ENCODE results near the gene OAS2. TPM values are rescaled to one million over a fixed set of nuclear protein-coding genes. Genes with fewer than 3 reads are reported as not detected.

Gene OAS2
- total and polyA plus RNA-seq, 2 of the 8 experiments (the other 6 are each of a cell fraction or from before 2014, with no cell fraction given) = 0.06 TPM; not detected in 1

DNA sequence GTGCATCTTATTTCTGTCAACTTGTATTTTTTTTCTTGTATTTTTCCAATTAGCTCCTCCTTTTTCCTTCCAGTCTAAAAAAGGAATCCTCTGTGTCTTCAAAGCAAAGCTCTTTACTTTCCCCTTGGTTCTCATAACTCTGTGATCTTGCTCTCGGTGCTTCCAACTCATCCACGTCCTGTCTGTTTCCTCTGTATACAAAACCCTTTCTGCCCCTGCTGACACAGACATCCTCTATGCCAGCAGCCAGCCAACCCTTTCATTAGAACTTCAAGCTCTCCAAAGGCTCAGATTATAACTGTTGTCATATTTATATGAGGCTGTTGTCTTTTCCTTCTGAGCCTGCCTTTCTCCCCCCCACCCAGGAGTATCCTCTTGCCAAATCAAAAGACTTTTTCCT lies 32.4 kb downstream of the OAS2 start:
- no peak overlapping the region for H2BK120ac ChIP-seq (replicated peaks; ENCODE audit: low read depth, low read length)
- H3K36me3 ChIP-seq (ENCODE audit: control insufficient read depth in 2 of 4, insufficient read depth in 4 of 4, low read length in 3 of 4) = no peaks in the 10 kb centered on the region
- no peaks in the 10 kb centered on the region for H3K79me1 ChIP-seq (ENCODE audit: low read depth, low read length)
- H3K23ac ChIP-seq (ENCODE audit: insufficient read length) = no peak overlapping the region
- peaks cover 0 to 7% (median 0%) of the 10 kb centered on the region in 4 experiments; a peak in 1 of 7 replicates for H3K27me3 ChIP-seq (replicated peaks in 1 of 4; ENCODE audit: control insufficient read depth in 3 of 4, extremely low read depth in 1 of 4, insufficient read depth in 3 of 4, low read length in 3 of 4)
- ChIA-PET POLR2A (ENCODE audit: partially characterized antibody) (no interaction called here), CTCF (ENCODE audit: partially characterized antibody) (interaction anchor here (0.9 to 13.9 kb wide), 6 partner anchors 9 to 82 kb away, joined by 3 to 202 read pairs (median 4); no protein-coding TSS in a partner anchor)
- 83% methylated on average over 2 of the region's 2 CpGs; no CpG with 5 or more reads in 1 of the 2 experiments for WGBS, 2 experiments (ENCODE audit: extremely low coverage in 1 of 2, insufficient coverage in 1 of 2, insufficient read length in 1 of 2, insufficient replicate concordance in 2 of 2, low coverage in 1 of 2, low lambda C conversion rate in 2 of 2, missing lambda C conversion rate in 1 of 2)
- H3K27ac ChIP-seq (ENCODE audit: low read depth, low read length) = no peak overlapping the region
- no peak overlapping the region for H2BK20ac ChIP-seq (ENCODE audit: low read length)
- H2BK5ac ChIP-seq (ENCODE audit: low read depth, low read length) = no peak overlapping the region
- no peaks in the 10 kb centered on the region for H3K79me2 ChIP-seq (ENCODE audit: control insufficient read depth in 1 of 2, insufficient read depth in 2 of 2, low read length in 2 of 2)
- no peak overlapping the region for H3K18ac ChIP-seq (ENCODE audit: extremely low read depth, low read length)
- H4K20me1 ChIP-seq (replicated peaks in 1 of 2; ENCODE audit: control insufficient read depth in 1 of 2, insufficient read depth in 2 of 2, low read length in 2 of 2) = no peaks in the 10 kb centered on the region
- no peak for DNase-seq (ENCODE audit: low read depth in 1 of 2, low spot score in 2 of 2)
- H4K91ac ChIP-seq (replicated peaks; ENCODE audit: insufficient read length, low read length) = no peak overlapping the region
- no peak overlapping the region for H3K4me3 ChIP-seq (ENCODE audit: extremely low read depth in 1 of 4, insufficient read depth in 2 of 4, low read depth in 3 of 4, low read length in 4 of 4)
- H3K9me3 ChIP-seq (ENCODE audit: insufficient read depth in 2 of 2, low read depth in 1 of 2, low read length in 1 of 2) = peaks cover 8 to 11% of the 10 kb centered on the region in 2 experiments; a peak in 3 of 4 replicates
- H3K4me1 ChIP-seq (replicated peaks in 1 of 4; ENCODE audit: control insufficient read depth in 3 of 4, insufficient read depth in 4 of 4, low read length in 3 of 4) = no peaks in the 10 kb centered on the region
- no peak for FAIRE-seq
- H3K4me2 ChIP-seq (ENCODE audit: insufficient read depth in 1 of 2, low read depth in 2 of 2, low read length in 2 of 2) = no peak overlapping the region
- no peak overlapping the region for H2AK5ac ChIP-seq (ENCODE audit: low read depth, low read length)
- no peak overlapping the region for H2BK15ac ChIP-seq (ENCODE audit: low read length)
- no peak overlapping the region for H2BK12ac ChIP-seq (ENCODE audit: low read depth, low read length)
- no peak overlapping the region for H3K4ac ChIP-seq (replicated peaks; ENCODE audit: insufficient read length, low read depth, low read length)
- no peak overlapping the region for H4K5ac ChIP-seq (ENCODE audit: insufficient read length, low read depth, low read length)
- H4K8ac ChIP-seq (ENCODE audit: extremely low read depth, insufficient read depth, low read length) = no peak overlapping the region
- no peaks in the 10 kb centered on the region for H3K23me2 ChIP-seq (ENCODE audit: low read depth, low read length)
- no peak overlapping the region for H3K14ac ChIP-seq (ENCODE audit: insufficient read length)
- H2AFZ ChIP-seq (ENCODE audit: low read length) = no peak overlapping the region
- no peak overlapping the region for H3K9ac ChIP-seq (replicated peaks in 1 of 4; ENCODE audit: extremely low read depth in 1 of 4, low read depth in 3 of 4, low read length in 3 of 4)
- H3K56ac ChIP-seq (replicated peaks; ENCODE audit: insufficient read length, low read depth, low read length) = no peak overlapping the region
- no peak for TF ChIP-seq POLR2AphosphoS5 (IDR thresholded peaks at IDR 0.05; ENCODE audit: low read depth, low read length)
- no peak for TF ChIP-seq TEAD4 (IDR thresholded peaks at IDR 0.05; ENCODE audit: low read depth, low read length)
- no peak for TF ChIP-seq MAFK (IDR thresholded peaks at IDR 0.05; ENCODE audit: low read depth, low read length)
- no peak for TF ChIP-seq SAP30 (IDR thresholded peaks at IDR 0.05; ENCODE audit: insufficient read depth, insufficient replicate concordance, low read length)
- no peak for TF ChIP-seq CHD2 (IDR thresholded peaks at IDR 0.05; ENCODE audit: low read length)
- no peak for TF ChIP-seq BACH1 (IDR thresholded peaks at IDR 0.05; ENCODE audit: low read length)
- no peak for TF ChIP-seq EP300 (IDR thresholded peaks at IDR 0.05; ENCODE audit: borderline replicate concordance in 1 of 2, low read depth in 2 of 2, low read length in 2 of 2)
- no peak for TF ChIP-seq EZH2 (IDR thresholded peaks at IDR 0.05; ENCODE audit: low read depth, low read length, severe bottlenecking)
- TF ChIP-seq ASH2L (IDR thresholded peaks at IDR 0.05; ENCODE audit: low read length) = no peak
- no peak for TF ChIP-seq CHD1 (IDR thresholded peaks at IDR 0.05; ENCODE audit: low read depth, low read length)
